ENCODE measurements around the gene TRIM45. TPM values are rescaled to one million over a fixed set of nuclear protein-coding genes. Genes with fewer than 3 reads are reported as not detected.
A peak's percentile ranks its signal among the peaks of the same experiment; 100 is the strongest.

Gene TRIM45
- total RNA-seq, 1 donor from 2014 or later = 6.7 TPM

DNA sequence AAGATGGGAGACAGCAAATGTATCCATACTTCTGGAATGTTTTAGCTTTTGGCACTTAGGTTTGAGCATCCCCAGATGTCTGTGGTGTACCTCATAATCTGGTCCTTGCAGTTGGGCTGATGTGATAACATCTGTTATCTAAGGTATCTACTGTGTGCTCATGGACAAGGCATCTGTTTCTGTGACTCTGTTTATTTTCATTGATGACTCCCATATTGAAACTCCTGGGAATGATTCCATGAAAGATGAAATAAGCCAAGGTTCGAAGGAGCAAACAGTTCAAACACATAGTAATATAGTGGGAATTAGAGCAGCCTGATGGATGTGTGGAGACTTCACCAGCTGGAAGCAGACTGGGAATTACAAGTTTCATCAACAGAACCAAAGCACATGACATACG is 20.7 kb upstream of the TRIM45 start:
- Mint-ChIP-seq H3K4me1 (ENCODE audit: low read depth, unreplicated experiment) (peaks cover 13% of the 10 kb centered on the region), H3K27ac (ENCODE audit: unreplicated experiment) (no peak overlapping the region), H3K9me3 (ENCODE audit: unreplicated experiment) (peaks cover 2% of the 10 kb centered on the region), H3K4me3 (ENCODE audit: unreplicated experiment) (no peak overlapping the region), H3K36me3 (ENCODE audit: unreplicated experiment) (no peaks in the 10 kb centered on the region), H3K27me3 (ENCODE audit: unreplicated experiment) (peaks cover 2% of the 10 kb centered on the region)
- DNase-seq = no peak
- TF ChIP-seq, protein P1, sequence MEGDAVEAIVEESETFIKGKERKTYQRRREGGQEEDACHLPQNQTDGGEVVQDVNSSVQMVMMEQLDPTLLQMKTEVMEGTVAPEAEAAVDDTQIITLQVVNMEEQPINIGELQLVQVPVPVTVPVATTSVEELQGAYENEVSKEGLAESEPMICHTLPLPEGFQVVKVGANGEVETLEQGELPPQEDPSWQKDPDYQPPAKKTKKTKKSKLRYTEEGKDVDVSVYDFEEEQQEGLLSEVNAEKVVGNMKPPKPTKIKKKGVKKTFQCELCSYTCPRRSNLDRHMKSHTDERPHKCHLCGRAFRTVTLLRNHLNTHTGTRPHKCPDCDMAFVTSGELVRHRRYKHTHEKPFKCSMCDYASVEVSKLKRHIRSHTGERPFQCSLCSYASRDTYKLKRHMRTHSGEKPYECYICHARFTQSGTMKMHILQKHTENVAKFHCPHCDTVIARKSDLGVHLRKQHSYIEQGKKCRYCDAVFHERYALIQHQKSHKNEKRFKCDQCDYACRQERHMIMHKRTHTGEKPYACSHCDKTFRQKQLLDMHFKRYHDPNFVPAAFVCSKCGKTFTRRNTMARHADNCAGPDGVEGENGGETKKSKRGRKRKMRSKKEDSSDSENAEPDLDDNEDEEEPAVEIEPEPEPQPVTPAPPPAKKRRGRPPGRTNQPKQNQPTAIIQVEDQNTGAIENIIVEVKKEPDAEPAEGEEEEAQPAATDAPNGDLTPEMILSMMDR (IDR thresholded peaks at IDR 0.05; ENCODE audit: partially characterized antibody, unreplicated experiment) = no peak

DNA sequence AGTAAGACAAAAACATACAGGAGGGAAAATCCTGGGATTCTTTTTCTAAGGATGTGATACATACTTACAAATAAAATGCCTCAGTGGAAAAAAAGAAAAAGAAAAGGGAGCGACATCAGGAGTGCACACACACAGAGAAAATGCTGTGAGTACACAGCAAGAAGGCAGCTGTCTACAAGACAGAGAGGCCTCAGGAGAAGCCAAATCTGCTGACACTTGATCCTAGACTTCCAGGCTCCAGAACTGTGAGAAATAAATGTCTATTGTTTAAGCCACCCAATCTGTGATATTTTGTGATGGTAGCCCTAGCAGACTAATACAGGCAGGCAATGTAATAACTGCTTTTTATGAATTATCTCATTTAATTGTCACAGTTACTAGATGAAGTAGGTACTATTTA is 17.0 kb upstream of the TRIM45 start:
- TF ChIP-seq, protein P1 (IDR thresholded peaks at IDR 0.05; ENCODE audit: partially characterized antibody, unreplicated experiment) = no peak
- Mint-ChIP-seq H3K27ac (ENCODE audit: unreplicated experiment) (peak overlapping the region; percentile 23), H3K36me3 (ENCODE audit: unreplicated experiment) (no peaks in the 10 kb centered on the region), H3K27me3 (ENCODE audit: unreplicated experiment) (peaks cover 1% of the 10 kb centered on the region), H3K4me1 (ENCODE audit: low read depth, unreplicated experiment) (peaks cover 6% of the 10 kb centered on the region), H3K9me3 (ENCODE audit: unreplicated experiment) (peaks cover 2% of the 10 kb centered on the region), H3K4me3 (ENCODE audit: unreplicated experiment) (no peak overlapping the region)
- DNase-seq = no peak

DNA sequence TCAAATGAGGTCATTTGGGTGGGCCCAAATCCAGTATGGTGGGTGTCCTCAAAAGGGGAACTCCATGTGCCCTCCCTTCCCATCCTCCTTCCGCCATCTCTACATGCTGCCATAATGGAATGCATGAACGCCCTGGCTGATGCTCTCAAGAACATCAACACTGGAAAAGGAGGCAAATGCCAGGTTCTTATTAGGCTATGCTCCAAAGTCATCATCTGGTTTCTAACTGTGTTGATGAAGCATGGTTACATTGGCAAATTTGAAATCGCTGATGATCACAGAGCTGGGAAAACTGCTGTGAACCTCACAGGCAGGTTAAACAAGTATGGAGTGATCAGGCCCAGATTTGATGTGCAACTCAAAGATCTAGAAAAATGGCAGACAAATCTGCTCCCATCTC is 16.6 kb upstream of the TRIM45 start:
- TF ChIP-seq, protein P1 (IDR thresholded peaks at IDR 0.05; ENCODE audit: partially characterized antibody, unreplicated experiment) = no peak
- Mint-ChIP-seq H3K36me3 (ENCODE audit: unreplicated experiment) (no peaks in the 10 kb centered on the region), H3K27me3 (ENCODE audit: unreplicated experiment) (peaks cover 1% of the 10 kb centered on the region), H3K4me1 (ENCODE audit: low read depth, unreplicated experiment) (peaks cover 6% of the 10 kb centered on the region), H3K9me3 (ENCODE audit: unreplicated experiment) (peaks cover 2% of the 10 kb centered on the region), H3K27ac (ENCODE audit: unreplicated experiment) (no peak overlapping the region), H3K4me3 (ENCODE audit: unreplicated experiment) (no peak overlapping the region)
- no peak for DNase-seq

DNA sequence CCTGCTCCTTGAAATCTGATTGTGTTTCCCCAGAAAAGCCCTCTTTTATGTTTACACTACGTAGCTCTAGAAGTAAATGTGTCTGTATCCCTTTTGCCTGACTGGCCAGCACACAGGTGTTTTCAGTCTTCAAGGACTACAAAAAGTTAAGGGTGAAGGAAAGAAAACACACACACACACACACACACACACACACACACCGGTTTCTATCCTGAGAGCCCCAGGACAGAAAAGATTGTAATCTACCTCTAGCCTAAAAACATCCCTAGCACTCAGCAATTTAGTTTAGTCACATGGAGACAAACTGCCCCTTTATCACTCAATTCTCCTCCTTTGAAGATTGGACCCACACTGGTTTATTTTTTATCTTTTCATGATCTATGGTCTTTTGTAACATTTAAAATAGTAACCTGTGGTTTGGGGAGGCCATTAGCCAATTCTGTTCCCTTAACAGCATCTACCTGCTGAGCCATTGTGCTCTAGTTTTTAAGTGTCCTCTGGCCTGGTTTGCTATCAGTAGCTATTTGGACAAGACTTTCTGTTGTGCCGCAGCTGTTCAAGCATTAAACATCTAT is 15.8 kb upstream of the TRIM45 start:
- Mint-ChIP-seq H3K27ac (ENCODE audit: unreplicated experiment) (no peak overlapping the region), H3K4me3 (ENCODE audit: unreplicated experiment) (no peak overlapping the region), H3K27me3 (ENCODE audit: unreplicated experiment) (peaks cover 1% of the 10 kb centered on the region), H3K36me3 (ENCODE audit: unreplicated experiment) (no peaks in the 10 kb centered on the region), H3K4me1 (ENCODE audit: low read depth, unreplicated experiment) (peaks cover 6% of the 10 kb centered on the region), H3K9me3 (ENCODE audit: unreplicated experiment) (peaks cover 2% of the 10 kb centered on the region)
- DNase-seq = no peak
- TF ChIP-seq, protein P1 (IDR thresholded peaks at IDR 0.05; ENCODE audit: partially characterized antibody, unreplicated experiment) = no peak

DNA sequence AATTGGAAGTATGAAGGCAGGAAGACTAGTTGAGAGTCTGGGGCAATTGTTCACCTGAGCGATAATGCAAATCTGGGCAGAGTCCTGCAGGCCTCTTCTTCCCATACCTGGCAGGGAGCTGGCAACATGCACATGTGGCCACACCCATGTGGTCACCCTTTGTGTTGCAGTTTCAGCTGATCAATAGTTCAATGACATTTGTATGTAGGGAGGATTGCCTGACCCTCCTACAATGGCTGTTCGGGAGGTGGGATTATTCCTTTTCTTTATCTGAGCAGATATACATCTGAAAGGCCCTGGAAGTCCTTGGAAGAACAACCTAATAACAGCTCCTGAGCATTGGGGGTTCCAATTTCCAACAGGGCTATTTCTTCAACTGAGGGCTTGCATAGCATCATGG is 15.2 kb upstream of the TRIM45 start:
- Mint-ChIP-seq H3K4me1 (ENCODE audit: low read depth, unreplicated experiment) (peaks cover 6% of the 10 kb centered on the region), H3K36me3 (ENCODE audit: unreplicated experiment) (no peaks in the 10 kb centered on the region), H3K27ac (ENCODE audit: unreplicated experiment) (no peak overlapping the region), H3K9me3 (ENCODE audit: unreplicated experiment) (peaks cover 2% of the 10 kb centered on the region), H3K27me3 (ENCODE audit: unreplicated experiment) (peaks cover 1% of the 10 kb centered on the region), H3K4me3 (ENCODE audit: unreplicated experiment) (no peak overlapping the region)
- TF ChIP-seq, protein P1 (IDR thresholded peaks at IDR 0.05; ENCODE audit: partially characterized antibody, unreplicated experiment) = no peak
- DNase-seq = no peak
